Activated naive CD4-positive, alpha-beta T cell treated with anti-CD3 and anti-CD28 coated beads for 36 hours (primary cell): ENCODE results near the gene MSANTD2. TPM values are rescaled to one million over a fixed set of nuclear protein-coding genes. Genes with fewer than 3 reads are reported as not detected.
"Not testable (repeated sequence)": the region's sequence is repeated elsewhere in the genome, so short reads cannot be mapped to it uniquely, and the experiment has no call there.

Source experiments
- CTCF ChIA-PET: fragments of 350-600 bp; sonication (Branson Sonifier 250); formaldehyde crosslinking; loops from one replicate; lab custom pipeline; 2021; ENCODE audit warnings: antibody characterized with exemption; lab: Charles Lee
- DNase-seq: peaks from one replicate; pipeline ENCODE4 v3.0.0-alpha.2; 2020
- H3K27ac Mint-ChIP-seq: one replicate; pipeline ENCODE4 v1.8.0; 2021; ENCODE audit warnings: mild to moderate bottlenecking, mixed read lengths
- H3K27me3 Mint-ChIP-seq: one replicate; pipeline ENCODE4 v1.8.0; 2021; ENCODE audit warnings: low read depth, mixed read lengths
- H3K36me3 Mint-ChIP-seq: one replicate; pipeline ENCODE4 v1.8.0; 2021; ENCODE audit warnings: low read depth, mixed read lengths
- H3K4me1 Mint-ChIP-seq: one replicate; pipeline ENCODE4 v1.8.0; 2021; ENCODE audit warnings: low read depth, mixed read lengths
- H3K4me3 Mint-ChIP-seq: one replicate; pipeline ENCODE4 v1.8.0; 2021; ENCODE audit warnings: mild to moderate bottlenecking, moderate library complexity, mixed read lengths
- H3K9me3 Mint-ChIP-seq: one replicate; pipeline ENCODE4 v1.8.0; 2021; ENCODE audit warnings: mixed read lengths
- intact Hi-C: fragments of 100-400 bp; cut with micrococcal nuclease; formaldehyde crosslinking; loops from one replicate; pipeline ENCODE4 v1.15.1; 2023
- total RNA-seq, 2 experiments: library from RNA; stranded (reverse); gene quantifications; one replicate each; pipeline ENCODE4 v1.2.3, GENCODE V29; 2021

Gene MSANTD2
- total RNA-seq, 2 experiments from 2014 or later: 3.8 to 4.2 TPM

DNA sequence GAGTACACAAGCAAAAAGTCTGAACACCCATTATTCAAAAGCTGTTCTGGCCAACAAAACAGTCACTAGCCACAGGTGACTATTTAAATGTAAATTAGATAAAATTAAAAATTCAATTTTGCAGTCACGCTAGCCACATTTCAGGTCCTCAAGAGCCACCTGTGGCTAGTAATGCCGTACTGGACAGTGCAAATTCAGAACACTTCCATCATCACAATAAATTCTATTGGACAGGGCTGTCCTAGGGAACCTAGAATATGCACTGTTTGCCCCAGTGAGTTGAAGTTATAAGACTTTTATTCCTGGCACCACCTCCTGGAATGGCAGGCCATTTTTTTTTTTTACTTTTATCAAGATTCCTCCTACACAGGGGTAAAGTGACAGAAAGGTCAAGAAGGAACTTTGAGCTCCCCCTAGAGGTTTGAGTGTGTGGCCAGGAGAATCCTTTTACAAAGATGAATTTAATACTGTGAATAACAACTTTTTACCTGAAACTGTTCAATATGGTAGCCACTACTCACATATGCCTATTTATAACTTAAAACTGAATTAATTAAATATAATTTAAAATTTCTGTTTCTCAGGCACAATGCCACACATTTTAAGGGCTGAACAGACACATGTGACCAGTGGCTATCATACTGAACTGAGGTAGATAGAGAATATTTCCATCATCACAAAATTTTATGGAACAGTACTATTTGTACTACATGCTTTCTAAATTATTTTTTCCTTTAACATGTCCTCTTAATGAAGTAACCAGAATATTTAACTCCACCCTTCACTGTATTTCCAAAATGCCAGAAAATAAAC lies 6.5 kb downstream of the MSANTD2 start:
- CTCF ChIA-PET: interaction anchor here (0.6 to 4.2 kb wide), 23 partner anchors 8 to 389 kb away, joined by 3 to 26 read pairs (median 5); partner anchors contain the start of gene ESAM
- H3K27me3 Mint-ChIP-seq: no peaks in the 10 kb centered on the region
- H3K27ac Mint-ChIP-seq: no peak overlapping the region
- peaks cover 41% of the 10 kb centered on the region for H3K4me1 Mint-ChIP-seq
- intact Hi-C loops: loop anchor here (1.0 kb wide), 4 partner anchors 30 to 149 kb away; no protein-coding TSS in a partner anchor
- peak; percentile 30 for DNase-seq
- H3K4me3 Mint-ChIP-seq: no peak overlapping the region
- H3K36me3 Mint-ChIP-seq: no peaks in the 10 kb centered on the region
- no peaks in the 10 kb centered on the region for H3K9me3 Mint-ChIP-seq

DNA sequence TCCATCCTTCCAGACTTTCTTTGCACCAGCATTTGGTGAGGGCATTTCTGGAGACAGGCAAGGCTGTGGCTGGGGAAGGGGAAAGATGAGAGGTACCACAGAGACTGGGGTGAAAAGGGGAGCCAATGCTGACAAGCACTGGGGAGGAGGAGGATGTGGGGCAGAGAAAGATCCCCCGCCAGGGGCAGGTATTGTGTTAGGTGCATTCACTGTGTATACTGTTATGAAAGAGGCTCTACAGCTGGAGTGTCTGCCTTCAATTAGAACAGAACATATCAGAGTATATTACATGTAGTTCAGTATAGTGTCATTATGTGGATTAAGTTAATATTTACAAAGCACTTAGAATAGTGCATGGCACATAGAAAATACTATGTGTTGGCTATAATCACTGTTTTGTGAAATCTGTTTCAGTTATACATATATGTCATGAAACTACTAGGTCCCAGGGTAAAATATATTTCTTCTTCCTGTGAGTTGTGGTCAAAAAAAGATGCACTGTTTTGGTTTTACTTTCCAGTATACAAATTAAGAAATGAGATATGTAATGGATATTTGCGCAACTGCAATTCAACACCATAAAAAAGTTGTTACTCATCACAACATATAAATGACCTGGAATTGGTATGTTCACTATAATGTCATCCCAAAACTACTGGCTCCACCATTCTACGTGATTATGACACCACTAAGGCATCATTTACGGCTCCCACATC lies 8.4 kb downstream of the MSANTD2 start:
- no peak overlapping the region for H3K27ac Mint-ChIP-seq
- no peaks in the 10 kb centered on the region for H3K36me3 Mint-ChIP-seq
- H3K4me3 Mint-ChIP-seq: no peak overlapping the region
- H3K9me3 Mint-ChIP-seq: no peaks in the 10 kb centered on the region
- no peaks in the 10 kb centered on the region for H3K27me3 Mint-ChIP-seq
- DNase-seq: no peak
- intact Hi-C loops: no loop called here
- CTCF ChIA-PET: interaction anchor here (0.6 to 4.2 kb wide), 3 partner anchors 122 to 198 kb away, joined by 3 to 22 read pairs (median 3); no protein-coding TSS in a partner anchor
- peaks cover 28% of the 10 kb centered on the region for H3K4me1 Mint-ChIP-seq

DNA sequence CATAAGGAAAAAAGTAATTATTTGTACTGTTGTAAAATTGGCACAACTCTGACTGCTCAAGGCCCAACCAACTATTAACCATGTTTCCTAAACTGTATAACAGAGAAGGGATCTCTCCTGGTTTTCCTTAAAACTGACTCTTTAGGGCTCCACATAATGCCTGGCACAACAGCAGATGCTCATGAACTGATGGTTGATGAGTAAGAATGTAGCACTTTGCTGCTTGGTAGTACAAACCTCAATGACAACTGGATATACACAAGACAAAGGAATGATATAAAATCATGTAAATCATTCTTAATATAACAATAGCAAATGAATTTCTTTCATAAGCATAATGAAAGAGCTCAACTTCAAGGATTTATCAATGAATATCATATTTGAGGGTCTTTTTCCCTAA lies 11.7 kb downstream of the MSANTD2 start:
- DNase-seq: no peak
- Mint-ChIP-seq H3K4me1 (peaks cover 28% of the 10 kb centered on the region), H3K36me3 (no peaks in the 10 kb centered on the region), H3K4me3 (no peak overlapping the region), H3K27ac (no peak overlapping the region), H3K9me3 (no peaks in the 10 kb centered on the region), H3K27me3 (no peaks in the 10 kb centered on the region)
- intact Hi-C loops: no loop called here
- CTCF ChIA-PET: interaction anchor here (1.1 to 1.4 kb wide), 2 partner anchors 10 to 118 kb away, joined by 3 to 5 read pairs; no protein-coding TSS in a partner anchor

DNA sequence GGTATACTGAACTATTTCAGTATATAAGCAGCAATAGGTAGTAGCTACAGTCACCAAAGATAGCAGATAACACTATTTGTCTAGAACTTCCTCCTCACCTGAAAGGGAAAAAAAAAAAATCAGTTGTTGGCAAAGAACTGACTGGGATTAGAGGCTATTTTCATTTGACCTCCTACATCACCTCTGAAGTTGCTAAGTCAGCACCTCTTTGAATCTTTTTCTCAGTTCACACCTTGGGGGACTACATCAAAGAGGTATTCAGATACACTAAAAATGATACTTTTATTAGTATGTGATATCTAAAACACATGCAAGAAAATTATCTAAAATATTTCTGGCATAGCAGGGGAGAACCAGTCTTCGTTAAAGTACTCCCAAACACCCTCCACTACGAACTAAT lies 16.2 kb downstream of the MSANTD2 start:
- Mint-ChIP-seq H3K9me3 (no peaks in the 10 kb centered on the region), H3K4me3 (no peak overlapping the region), H3K36me3 (no peaks in the 10 kb centered on the region), H3K4me1 (peaks cover 9% of the 10 kb centered on the region), H3K27ac (no peak overlapping the region), H3K27me3 (no peaks in the 10 kb centered on the region)
- no peak for DNase-seq
- intact Hi-C loops: no loop called here
- CTCF ChIA-PET: interaction anchor here (1.2 to 1.6 kb wide), 3 partner anchors 10 to 53 kb away, joined by 4 to 6 read pairs (median 6); no protein-coding TSS in a partner anchor

DNA sequence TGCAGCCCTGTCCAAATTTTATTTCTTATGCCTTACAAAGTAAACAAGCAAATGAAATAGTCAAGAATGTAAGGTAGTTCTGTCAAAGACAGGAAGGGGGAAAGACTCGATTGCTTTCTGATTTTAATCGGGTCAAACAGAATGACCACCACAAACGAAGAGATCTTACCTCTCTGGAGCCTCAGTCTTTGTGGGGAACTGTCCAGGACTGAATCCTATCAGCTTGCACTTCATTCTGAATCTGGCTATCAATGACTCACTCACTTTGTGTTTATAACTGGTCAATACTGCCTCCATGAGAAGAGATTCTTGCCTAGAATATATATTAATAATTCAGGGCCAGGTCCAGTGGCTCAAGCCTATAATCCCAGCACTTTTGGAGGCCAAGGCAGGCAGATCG lies 17.2 kb downstream of the MSANTD2 start:
- intact Hi-C loops: no loop called here
- Mint-ChIP-seq H3K36me3 (no peaks in the 10 kb centered on the region), H3K4me1 (peaks cover 12% of the 10 kb centered on the region), H3K27me3 (no peaks in the 10 kb centered on the region), H3K27ac (no peak overlapping the region), H3K9me3 (no peaks in the 10 kb centered on the region), H3K4me3 (no peak overlapping the region)
- no peak for DNase-seq
- CTCF ChIA-PET: interaction anchor here (1.0 to 1.4 kb wide), 3 partner anchors 11 to 54 kb away, joined by 3 to 6 read pairs (median 4); no protein-coding TSS in a partner anchor

DNA sequence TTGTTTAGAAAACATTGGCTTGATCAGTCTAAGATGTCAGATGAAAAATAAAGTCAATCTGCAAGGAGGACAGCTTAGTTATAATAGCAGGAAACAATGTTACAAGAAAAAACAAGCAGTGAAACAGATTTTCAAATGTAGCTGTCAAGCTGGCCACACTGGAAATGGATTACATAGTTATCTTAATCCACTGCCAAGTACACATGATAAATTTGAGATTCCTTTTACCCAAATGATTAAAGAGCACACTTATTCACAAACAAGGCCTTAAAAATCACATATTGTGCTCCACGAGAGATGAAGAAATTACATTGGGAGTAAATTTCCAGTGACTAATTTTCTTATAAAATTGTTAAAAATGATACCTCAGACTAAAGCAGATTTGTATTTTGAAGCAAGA lies 20.6 kb downstream of the MSANTD2 start:
- CTCF ChIA-PET: interaction anchor here (0.6 to 3.9 kb wide), 5 partner anchors 14 to 168 kb away, joined by 3 to 21 read pairs (median 3); no protein-coding TSS in a partner anchor
- Mint-ChIP-seq H3K4me1 (peaks cover 25% of the 10 kb centered on the region), H3K27ac (no peak overlapping the region)

DNA sequence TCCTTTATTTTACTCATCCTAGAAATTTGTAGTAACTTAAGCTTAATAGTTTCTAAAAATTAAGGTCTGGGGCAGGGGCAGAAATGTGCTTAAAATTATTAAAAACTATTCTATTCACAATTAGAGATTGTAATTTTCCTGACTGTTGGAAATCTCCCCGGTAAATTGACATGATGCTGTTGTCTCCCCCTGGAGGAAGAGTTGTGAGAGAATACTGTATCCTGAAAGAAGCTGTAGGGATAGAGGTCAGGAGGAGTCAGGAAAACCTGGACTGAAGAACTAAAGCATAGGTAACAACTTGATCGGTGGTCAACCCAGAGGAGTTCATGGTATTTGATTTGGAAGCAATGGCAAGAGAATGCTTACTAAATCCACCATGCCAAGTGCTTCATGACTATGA lies 21.9 kb downstream of the MSANTD2 start:
- H3K27me3 Mint-ChIP-seq: no peaks in the 10 kb centered on the region
- no peak overlapping the region for H3K4me3 Mint-ChIP-seq
- intact Hi-C loops: no loop called here
- H3K36me3 Mint-ChIP-seq: peaks cover 3% of the 10 kb centered on the region
- H3K27ac Mint-ChIP-seq: no peak overlapping the region
- peaks cover 21% of the 10 kb centered on the region for H3K4me1 Mint-ChIP-seq
- no peaks in the 10 kb centered on the region for H3K9me3 Mint-ChIP-seq
- DNase-seq: no peak
- CTCF ChIA-PET: interaction anchor here (1.5 to 3.0 kb wide), 3 partner anchors 9 to 109 kb away, joined by 4 to 10 read pairs (median 4); no protein-coding TSS in a partner anchor

More for the DNA sequence above, 20.6 kb downstream of the MSANTD2 start:
- H3K9me3 Mint-ChIP-seq: no peaks in the 10 kb centered on the region
- H3K4me3 Mint-ChIP-seq: no peak overlapping the region
- H3K27me3 Mint-ChIP-seq: no peaks in the 10 kb centered on the region
- intact Hi-C loops: no loop called here
- DNase-seq: no peak
- H3K36me3 Mint-ChIP-seq: peaks cover 3% of the 10 kb centered on the region

DNA sequence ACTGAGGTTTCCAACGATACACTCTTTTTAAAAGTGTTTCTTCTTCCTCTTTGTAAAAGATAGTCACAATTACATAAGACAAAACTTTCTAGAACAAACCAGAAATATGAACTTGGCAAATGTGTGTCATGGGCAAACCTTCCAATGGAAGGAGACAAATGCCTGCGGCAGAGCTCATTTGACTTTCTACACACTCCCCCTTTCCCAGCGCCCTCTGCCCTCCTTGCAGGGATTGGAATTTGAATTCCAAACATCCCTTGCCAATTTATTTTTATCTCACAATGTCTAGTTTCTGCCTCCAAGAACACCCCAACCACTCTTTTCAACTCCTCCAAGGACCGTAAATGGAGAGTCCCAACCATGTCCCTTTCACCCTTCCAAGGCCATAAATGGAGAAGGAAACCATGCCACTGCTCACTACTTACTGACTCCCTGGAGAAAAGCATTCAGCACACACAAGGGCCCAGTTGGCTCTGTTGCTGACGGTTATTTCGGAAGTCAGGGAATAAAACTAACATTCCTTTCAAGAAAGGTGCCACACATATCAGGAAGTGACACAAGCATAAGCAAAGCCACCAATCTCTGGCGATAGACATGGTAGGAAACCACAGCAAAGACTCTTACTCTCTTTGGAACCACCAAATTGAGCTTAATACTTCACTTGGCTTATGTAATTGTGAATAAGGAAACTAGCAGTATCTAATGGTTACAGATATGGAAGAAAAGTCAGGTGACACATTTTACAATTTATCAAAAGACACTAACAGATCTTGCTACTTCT lies 23.2 kb downstream of the MSANTD2 start:
- Mint-ChIP-seq H3K36me3 (peaks cover 3% of the 10 kb centered on the region), H3K4me1 (peaks cover 21% of the 10 kb centered on the region), H3K4me3 (no peak overlapping the region), H3K9me3 (no peaks in the 10 kb centered on the region), H3K27ac (no peak overlapping the region), H3K27me3 (no peaks in the 10 kb centered on the region)
- DNase-seq: no peak
- intact Hi-C loops: no loop called here
- CTCF ChIA-PET: interaction anchor here (1.5 to 3.0 kb wide), 3 partner anchors 8 to 108 kb away, joined by 4 to 10 read pairs (median 4); no protein-coding TSS in a partner anchor

DNA sequence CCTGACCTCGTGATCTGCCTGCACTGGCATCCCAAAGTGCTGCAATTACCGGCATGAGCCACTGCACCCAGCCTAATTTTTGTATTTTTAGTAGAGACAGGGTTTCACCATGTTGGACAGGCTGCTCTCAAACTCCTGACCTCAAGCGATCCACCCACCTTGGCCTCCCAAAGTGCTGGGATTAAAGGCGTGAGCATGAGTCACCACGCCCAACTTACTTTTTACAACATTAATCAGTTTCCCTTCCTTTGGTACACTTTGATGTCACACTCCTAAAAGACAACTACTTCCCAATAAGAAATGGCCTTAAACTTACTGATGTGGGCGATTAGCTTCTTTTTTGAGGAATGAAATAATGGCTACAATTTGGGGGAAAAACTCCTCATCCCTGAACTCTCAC lies 29.2 kb downstream of the MSANTD2 start:
- intact Hi-C loops, DNase-seq, H3K4me1 Mint-ChIP-seq, H3K27ac Mint-ChIP-seq, H3K4me3 Mint-ChIP-seq, H3K27me3 Mint-ChIP-seq, H3K9me3 Mint-ChIP-seq, H3K36me3 Mint-ChIP-seq, CTCF ChIA-PET: not testable (repeated sequence)

DNA sequence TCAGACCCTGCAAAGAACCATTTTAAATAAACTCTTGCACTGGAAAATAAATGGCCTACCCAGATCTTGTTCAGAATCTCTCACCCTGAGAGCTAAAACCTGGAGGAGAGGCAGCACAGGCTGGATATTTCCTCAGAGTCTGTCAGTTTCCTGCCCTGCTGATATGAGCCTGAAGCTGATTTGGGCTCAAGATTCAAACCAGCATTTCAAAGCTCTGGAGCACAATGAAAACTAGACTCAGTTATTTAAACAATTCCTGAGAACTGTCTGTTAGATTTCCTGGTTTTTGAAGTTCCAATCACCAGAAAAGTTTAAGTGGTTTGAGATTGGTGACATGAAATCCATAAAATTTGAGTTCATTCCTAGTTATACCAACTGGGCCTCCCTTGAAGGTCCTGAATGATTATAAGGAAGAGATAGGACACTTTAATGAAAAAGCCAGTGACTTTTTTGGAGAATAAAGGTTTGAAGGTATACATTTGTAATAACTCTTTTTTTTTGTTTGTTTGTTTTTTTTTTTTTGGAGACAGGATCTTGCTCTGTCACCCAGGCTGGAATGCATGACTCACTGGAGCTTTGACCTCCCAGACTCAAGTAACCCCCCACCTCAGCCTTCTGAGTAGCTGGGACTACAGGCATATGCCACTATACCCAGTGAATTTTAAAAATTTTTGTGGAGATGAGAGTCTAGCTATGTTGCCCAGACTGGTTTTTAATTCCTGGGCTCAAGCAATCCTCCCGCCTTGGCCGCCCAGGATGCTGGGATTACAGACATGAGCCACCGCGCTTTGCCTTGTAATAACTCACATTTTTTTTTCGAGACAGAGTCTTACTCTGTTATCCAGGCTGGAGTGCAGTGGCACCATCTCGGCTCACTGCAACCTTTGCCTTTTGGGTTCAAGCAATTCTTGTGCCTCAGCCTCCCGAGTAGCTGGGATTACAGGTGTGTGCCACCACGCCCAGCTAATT lies 30.1 kb downstream of the MSANTD2 start:
- H3K36me3 Mint-ChIP-seq: peaks cover 4% of the 10 kb centered on the region
- CTCF ChIA-PET: interaction anchor here (1.1 to 2.1 kb wide), 3 partner anchors 12 to 67 kb away, joined by 3 to 11 read pairs (median 4); no protein-coding TSS in a partner anchor
- H3K4me1 Mint-ChIP-seq: no peaks in the 10 kb centered on the region
- DNase-seq: no peak
- no peaks in the 10 kb centered on the region for H3K9me3 Mint-ChIP-seq
- intact Hi-C loops: no loop called here
- no peaks in the 10 kb centered on the region for H3K27me3 Mint-ChIP-seq
- no peak overlapping the region for H3K4me3 Mint-ChIP-seq
- H3K27ac Mint-ChIP-seq: no peak overlapping the region

DNA sequence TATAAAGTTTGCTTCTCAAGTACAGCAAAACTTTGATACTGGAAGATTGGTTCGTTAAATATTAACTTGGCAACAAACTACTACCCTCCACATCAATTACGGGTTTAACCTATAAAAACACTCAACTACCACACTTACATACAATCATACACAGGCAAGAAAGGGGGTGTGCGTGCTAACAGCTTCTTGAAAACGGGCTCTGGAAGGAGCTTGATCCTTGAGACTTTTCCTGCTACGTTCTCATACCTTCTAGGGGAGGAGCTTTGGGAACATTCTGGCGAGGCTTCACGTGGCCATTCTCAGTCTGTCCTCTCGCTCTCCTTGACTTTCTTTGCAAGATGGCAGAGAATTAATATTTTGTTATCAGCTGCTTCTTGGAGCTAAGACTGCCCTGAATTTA lies 31.3 kb downstream of the MSANTD2 start:
- no peaks in the 10 kb centered on the region for H3K27me3 Mint-ChIP-seq
- H3K9me3 Mint-ChIP-seq: no peaks in the 10 kb centered on the region
- intact Hi-C loops: no loop called here
- H3K27ac Mint-ChIP-seq: no peak overlapping the region
- H3K36me3 Mint-ChIP-seq: peaks cover 4% of the 10 kb centered on the region
- no peak overlapping the region for H3K4me3 Mint-ChIP-seq
- H3K4me1 Mint-ChIP-seq: no peaks in the 10 kb centered on the region
- CTCF ChIA-PET: interaction anchor here (1.2 to 2.1 kb wide), 4 partner anchors 9 to 25 kb away, joined by 3 to 11 read pairs (median 4); no protein-coding TSS in a partner anchor
- no peak for DNase-seq
